ENCODE measurements around the gene DTHD1.

Gene DTHD1

GRCh38 chr4:36337665-36338185, 56.3 kb downstream of the DTHD1 start:
- TF ChIP-seq CTCF (IDR thresholded peaks at IDR 0.05; ENCODE audit: unreplicated experiment in 3 of 3) = no peak
- no peak overlapping the region for H3K27ac Mint-ChIP-seq
- no peak overlapping the region for H3K4me3 Mint-ChIP-seq
- H3K9me3 Mint-ChIP-seq = no peaks in the 10 kb centered on the region
- H3K36me3 Mint-ChIP-seq (ENCODE audit: low read depth) = no peaks in the 10 kb centered on the region
- H3K4me1 Mint-ChIP-seq = no peaks in the 10 kb centered on the region
- H3K27me3 Mint-ChIP-seq (ENCODE audit: low read depth) = peaks cover 4% of the 10 kb centered on the region

GRCh38 chr4:36338973-36339372, 57.6 kb downstream of the DTHD1 start:
- Mint-ChIP-seq H3K36me3 (ENCODE audit: low read depth) (no peaks in the 10 kb centered on the region), H3K4me1 (no peaks in the 10 kb centered on the region), H3K9me3 (no peaks in the 10 kb centered on the region), H3K27me3 (ENCODE audit: low read depth) (peaks cover 4% of the 10 kb centered on the region), H3K27ac (no peak overlapping the region), H3K4me3 (no peak overlapping the region)
- no peak for TF ChIP-seq CTCF (IDR thresholded peaks at IDR 0.05; ENCODE audit: unreplicated experiment in 3 of 3)

- no peaks in the 10 kb centered on the region for H3K4me1 Mint-ChIP-seq
Measured at GRCh38 chr4:36341936-36342335, 60.5 kb downstream of the DTHD1 start.

GRCh38 chr4:36343501-36344175, 62.2 kb downstream of the DTHD1 start:
- Mint-ChIP-seq H3K4me1 (no peaks in the 10 kb centered on the region), H3K36me3 (ENCODE audit: low read depth) (no peaks in the 10 kb centered on the region), H3K9me3 (no peaks in the 10 kb centered on the region), H3K4me3 (no peak overlapping the region), H3K27me3 (ENCODE audit: low read depth) (no peaks in the 10 kb centered on the region), H3K27ac (no peak overlapping the region)
- no peak for TF ChIP-seq CTCF (IDR thresholded peaks at IDR 0.05; ENCODE audit: unreplicated experiment in 3 of 3)

More at GRCh38 chr4:36341936-36342335, 60.5 kb downstream of the DTHD1 start:
- H3K27ac Mint-ChIP-seq = no peak overlapping the region
- no peak for TF ChIP-seq CTCF (IDR thresholded peaks at IDR 0.05; ENCODE audit: unreplicated experiment in 3 of 3)
- H3K4me3 Mint-ChIP-seq = no peak overlapping the region
- no peaks in the 10 kb centered on the region for H3K9me3 Mint-ChIP-seq
- no peaks in the 10 kb centered on the region for H3K36me3 Mint-ChIP-seq (ENCODE audit: low read depth)
- peaks cover under 1% of the 10 kb centered on the region for H3K27me3 Mint-ChIP-seq (ENCODE audit: low read depth)

GRCh38 chr4:36348403-36348938, 67.1 kb downstream of the DTHD1 start:
- H3K4me1 Mint-ChIP-seq = no peaks in the 10 kb centered on the region
- no peaks in the 10 kb centered on the region for H3K36me3 Mint-ChIP-seq (ENCODE audit: low read depth)
- TF ChIP-seq CTCF (IDR thresholded peaks at IDR 0.05; ENCODE audit: unreplicated experiment in 3 of 3) = no peak
- H3K27me3 Mint-ChIP-seq (ENCODE audit: low read depth) = peaks cover 4% of the 10 kb centered on the region
- H3K9me3 Mint-ChIP-seq = no peaks in the 10 kb centered on the region
- no peak overlapping the region for H3K4me3 Mint-ChIP-seq
- H3K27ac Mint-ChIP-seq = no peak overlapping the region

All from nephron (organoid).